ENCODE measurements around the gene SNAP47.

The SNAP47 gene

DNA sequence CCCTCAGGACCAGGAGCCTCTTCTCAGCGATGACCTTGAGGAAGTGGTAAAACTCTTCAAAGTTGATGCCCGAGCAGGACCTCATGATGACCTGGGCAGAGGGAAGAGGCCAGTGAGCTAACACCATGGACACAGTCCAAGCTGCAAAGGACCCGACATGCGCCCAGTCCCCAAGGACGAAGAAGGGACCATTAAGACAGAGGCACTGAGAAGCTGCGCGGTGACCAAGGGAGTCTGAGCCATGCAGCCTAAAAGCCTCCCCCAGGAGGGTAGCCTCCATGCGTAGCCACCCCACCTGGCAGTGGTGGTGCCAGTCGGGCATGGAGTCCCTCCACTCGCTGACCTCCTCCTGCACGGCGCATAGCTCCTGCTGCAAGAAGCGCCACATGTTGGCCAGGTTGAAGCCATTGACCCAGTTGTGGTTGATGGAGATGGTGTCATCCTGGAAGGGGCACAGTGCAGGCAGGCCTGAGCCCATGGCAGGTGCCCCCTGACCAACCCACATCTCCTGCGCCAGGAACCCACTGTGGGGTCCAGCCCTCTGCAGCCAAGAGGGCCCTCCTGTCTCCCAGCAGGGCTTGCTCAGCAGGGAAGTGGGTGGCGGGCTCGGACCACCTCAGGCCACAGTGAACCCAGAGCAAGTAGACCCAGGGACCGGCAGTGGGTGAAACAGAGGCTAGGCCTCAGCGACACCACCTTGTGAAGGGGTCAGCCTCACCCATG lies 2.5 kb upstream of the SNAP47 start:
- FAIRE-seq, result no peak

DNA sequence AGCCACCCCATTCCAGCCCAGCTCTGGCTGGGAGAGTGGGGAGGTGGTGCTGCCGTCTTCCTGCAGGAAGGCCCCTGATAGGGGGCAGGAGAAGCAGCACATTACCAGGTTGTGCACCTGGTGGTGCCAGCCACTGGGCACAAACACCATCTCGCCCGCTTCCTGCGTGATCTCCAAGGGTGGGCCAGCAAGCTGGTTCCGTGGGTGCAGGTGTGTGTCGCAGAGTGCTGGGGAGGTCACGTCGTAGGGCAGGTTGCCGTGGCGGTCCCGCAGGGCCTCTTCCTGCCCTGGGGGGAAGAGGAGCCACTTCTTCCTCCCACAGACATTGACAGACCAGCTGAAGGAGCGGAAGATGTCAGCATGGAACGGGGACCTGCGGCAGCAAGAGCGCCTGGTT lies 1.9 kb upstream of the SNAP47 start:
- FAIRE-seq, result no peak

DNA sequence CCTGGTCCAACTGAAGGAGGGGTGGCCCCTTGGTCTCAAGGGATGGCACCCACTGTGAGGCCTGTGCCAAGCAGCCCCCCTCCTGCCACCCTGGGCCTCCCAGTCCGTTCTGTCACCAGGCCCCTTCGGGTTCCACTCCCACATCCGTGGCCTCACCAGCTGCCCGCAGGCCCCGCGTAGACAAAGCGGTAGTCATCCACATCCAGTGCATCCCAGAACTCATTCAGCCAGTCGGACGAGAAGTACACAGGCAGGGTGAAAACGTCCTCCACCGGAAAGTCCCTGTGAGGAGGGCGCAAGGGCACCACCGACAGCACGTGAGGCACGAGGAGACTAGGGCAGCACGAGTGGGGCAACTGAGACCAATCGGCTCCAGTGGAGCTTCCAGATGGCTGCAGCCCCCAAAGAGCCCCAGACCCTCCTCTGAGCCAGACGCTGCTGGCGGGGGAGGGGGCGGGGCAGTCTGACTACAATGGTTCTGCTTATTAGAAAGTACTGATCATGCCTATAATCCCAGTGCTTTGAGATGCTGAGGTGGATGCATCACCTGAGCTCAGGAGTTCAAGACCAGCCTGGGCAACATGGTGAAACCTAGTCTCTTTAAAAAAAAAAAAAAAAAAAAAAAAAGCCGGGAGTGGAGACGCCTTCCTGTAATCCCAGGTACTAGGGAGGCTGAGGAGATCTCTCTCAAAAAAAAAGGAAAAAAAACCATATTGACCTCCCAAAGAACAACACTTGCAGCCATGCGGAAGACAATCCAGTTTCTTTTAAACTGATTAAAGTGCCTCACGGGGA lies 1.3 kb upstream of the SNAP47 start:
- FAIRE-seq, result no peak

DNA sequence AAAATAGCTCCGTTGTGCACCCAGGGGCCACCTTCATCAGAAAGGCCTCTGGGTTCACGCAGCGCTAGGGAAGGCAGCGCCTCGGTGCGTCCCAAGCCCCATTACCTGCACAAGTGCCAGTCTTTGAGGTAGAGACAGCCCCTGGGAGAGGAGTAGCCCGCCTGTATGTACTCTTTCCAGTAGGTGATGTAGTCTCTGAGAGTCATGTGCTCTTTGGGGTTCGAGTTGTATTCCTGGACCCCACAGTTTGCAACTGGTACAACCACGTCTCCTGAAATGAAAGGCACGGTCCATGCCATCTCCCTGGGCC lies 734 bp upstream of the SNAP47 start:
- no peak for FAIRE-seq

DNA sequence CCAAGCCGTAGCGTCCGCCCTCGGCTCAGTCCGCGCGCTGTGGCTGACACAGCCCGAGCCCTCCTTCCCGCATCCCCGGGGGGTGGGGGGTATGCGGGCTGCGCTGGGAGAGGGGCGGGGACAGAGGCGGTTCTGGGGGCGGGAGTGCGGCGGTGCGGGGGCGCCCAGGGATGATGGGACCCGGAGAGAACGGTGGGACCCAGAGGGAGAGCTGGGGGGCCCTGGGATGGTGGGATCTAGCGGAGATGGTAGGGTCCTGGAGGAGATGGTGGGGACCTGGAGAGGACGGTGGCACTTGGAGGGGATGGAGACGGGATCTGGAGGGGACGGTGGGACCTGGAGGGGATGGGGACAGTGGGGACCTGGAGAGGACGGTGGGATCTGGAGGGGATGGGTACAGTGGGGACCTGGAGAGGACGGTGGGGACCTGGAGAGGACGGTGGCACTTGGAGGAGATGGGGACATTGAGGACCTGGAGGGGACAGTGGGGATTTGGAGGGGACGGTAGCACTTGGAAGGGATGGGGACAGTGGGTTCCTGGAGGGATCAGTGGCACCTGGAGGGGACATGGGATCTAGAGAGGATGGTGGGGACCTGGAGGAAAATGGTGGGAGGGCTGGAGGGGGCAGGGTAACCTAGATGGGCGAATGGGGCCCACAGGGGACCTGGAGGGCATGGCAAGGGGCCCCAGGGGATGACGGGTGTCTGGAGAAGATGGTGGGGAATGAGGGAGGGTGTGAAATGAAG lies 477 bp downstream of the SNAP47 start:
- FAIRE-seq, result no peak

DNA sequence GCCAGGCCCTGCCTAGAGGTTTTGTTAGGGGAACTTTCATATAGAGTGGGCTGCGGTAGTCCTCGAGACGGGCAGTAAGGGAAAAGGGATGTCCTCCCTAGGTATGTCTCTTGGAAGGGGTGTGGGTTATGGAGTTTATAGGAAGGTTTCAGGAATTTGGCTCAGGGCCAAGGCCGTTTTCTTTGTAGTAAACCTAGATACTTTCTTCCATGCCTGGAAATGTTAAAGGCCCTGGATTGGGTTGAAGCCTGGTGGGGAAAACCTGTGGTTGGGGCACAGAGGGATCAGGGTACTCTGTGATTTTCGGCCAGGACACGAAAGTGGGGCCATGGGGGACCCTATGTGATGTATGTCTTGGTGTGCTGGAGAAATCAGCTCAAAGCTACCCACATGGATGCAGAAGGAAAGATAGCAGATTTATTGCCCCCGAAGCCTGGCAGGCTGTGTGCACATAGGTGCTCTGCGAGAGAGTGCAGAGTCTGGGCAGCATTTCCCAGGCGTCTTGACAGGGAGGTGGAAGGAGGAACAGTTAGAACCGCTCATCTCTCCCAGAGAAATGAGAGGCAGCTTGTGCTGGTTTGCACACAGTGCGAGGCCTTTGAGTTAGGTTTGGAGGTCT lies 1.7 kb downstream of the SNAP47 start:
- no peak for FAIRE-seq

DNA sequence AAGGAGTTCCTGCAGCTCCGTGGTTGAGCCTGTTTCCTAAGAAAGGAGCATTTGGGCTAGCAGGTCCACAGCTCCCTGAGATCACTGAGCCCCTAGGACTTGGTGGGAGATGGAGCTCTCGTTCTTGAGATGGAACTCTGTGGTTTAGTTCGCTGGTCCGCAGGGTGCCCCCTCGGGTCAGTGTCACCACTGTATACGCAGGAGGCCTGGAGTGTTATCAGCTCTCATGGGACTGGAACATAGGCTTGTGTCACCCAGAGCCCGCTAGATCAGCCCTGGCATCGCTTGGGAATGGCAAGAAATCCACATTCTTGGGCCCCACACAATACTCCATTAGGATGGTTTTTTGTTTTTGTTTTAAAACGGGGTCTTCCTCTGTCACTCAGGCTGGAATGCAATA lies 3.6 kb downstream of the SNAP47 start:
- FAIRE-seq, result no peak

DNA sequence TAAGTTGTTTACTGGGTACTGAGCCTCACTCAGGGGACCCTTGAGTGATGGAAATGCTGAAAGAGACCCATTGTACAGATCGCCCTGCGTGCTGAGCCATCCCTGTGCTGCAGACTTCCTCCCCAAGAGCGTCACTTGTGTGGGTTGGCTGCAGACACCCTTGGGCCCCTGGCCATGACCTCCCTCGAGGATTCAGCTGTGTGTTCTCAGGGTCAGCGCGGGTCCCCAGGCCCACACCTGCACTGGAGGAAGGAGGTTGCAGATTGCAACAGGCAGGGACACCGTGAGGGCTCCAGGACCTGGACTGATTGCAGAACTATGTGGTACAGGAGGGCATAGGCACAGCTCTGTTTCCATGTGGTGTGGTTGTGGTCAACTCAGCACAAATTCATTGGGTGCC lies 4.4 kb downstream of the SNAP47 start:
- FAIRE-seq, result no peak

DNA sequence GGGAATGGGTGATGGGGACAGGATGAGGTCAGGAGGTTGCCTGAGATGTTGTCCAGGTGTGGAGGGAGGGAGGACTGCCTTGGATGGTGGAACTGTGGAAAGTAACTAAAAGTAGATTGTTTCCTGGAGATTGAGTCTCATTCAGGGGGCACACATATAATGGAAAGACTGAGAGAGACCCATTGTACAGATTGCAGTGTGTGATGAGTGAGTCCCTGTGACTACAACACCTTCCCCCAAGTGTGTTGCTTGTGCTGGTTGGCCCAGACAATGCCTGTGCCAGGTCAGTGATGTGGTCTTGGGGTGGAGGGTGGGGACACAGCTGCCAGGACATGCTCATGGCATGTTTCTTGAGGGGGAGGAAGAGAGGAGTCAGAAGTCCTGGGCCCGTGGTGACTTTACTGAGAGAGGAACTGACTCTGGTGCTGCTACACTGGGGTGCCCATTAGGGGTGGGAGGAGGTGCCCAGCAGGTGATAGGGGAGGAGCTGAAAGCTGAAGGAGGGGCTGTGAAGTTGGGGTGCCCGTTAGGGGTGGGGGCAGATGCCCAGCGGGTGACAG lies 5.2 kb downstream of the SNAP47 start:
- no peak for FAIRE-seq

DNA sequence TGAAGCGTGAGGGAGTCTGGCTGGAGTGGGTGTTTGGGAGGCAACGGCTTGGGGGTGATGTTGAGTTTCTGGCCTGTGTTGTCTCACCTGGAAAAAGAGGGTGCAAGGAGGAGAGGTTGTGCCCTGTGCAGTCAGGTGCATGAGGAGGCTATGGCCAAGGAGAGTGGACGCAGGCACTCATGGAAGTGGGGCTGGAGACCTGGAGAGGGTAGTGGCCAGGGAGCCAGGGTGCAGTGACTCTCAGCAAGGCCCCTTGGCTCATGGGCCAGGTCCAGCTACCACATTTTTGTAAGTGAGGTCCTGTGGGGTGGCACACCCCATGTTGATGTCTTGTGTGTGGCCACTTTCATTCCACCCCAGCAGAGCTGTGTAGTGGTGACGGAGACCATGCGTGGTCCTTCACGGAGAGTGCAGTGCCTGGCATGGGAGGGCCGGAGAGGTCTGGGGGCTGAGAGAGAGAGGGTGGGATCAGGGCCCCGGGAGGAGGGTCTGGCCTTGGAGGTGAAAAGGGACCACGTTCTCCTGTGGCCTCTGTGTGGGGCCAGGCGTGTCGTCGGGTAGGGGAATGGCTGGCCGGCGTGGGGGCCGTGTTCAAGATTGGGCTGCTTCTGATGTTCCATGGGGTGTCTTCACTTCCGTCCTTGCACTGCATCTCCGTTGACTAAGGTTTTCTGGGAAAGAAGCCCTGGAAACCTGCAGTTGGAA lies 6.1 kb downstream of the SNAP47 start:
- no peak for FAIRE-seq

DNA sequence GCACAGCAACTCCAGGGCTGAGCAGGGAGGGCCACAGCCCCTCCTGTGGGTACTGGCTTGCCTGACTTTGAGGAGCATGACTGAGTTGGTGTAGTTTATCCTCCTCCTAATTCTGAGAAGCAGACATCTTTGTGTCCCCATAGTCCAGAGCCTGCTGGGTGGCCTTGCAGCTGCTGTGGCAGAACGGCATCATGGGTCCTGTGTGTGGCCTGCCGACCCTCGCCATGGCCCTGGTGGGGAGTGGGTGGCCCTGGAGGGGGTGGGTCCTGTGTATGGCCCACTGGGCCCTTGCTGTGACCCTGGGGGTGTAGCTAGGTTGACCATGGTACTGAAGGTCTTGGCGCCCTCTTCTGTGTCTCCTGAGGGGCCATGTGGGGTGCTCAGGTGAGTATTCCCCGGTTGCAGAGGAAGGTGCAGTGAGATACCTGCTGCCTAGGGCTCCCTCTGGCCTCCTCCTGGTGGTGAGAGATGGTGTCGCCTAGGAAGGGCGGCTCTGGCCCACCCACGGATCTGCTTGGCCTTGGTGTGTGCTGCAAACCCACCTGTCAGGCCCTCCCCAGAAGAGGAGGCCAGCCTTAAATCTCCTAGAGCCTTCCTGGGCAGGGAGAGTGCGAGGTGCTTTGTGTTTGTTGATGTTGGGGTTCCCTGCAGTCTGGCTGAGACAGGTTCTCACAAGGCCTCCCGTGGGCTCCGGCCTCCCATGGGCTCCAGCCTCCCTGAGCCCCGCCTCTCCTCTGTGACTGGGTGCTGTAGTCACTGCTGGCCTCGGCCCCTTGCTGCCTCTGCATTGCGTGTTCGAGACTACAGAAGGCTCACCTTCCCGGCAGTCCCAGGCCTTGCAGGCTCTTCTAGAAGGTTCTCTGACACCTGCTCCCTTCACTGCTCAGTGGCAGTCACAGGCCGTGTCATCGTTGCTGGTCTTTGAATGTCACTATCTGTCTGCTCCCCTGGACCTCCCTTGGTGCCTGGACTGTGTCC lies 7.8 kb downstream of the SNAP47 start:
- no peak for FAIRE-seq

DNA sequence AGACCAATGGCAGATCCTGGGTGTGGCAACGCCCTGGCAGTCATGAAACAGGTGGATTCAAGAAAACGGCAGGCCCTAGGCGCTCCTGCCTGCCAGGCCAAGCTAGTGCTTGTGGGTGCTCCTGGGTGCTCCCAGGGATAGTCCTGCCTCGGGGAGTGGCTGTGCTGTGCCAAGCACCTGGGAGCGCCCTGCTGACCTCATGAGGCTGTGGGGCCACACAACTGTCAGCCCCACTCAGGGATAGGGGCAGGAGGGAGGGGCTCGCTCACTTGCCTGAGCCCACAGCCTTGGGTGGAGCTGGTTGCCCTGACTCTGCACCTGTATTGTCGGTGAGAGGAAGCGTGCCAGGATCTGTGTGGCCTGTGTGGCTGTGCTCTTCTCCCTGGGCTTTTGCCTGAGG lies 9.4 kb downstream of the SNAP47 start:
- FAIRE-seq, result no peak

DNA sequence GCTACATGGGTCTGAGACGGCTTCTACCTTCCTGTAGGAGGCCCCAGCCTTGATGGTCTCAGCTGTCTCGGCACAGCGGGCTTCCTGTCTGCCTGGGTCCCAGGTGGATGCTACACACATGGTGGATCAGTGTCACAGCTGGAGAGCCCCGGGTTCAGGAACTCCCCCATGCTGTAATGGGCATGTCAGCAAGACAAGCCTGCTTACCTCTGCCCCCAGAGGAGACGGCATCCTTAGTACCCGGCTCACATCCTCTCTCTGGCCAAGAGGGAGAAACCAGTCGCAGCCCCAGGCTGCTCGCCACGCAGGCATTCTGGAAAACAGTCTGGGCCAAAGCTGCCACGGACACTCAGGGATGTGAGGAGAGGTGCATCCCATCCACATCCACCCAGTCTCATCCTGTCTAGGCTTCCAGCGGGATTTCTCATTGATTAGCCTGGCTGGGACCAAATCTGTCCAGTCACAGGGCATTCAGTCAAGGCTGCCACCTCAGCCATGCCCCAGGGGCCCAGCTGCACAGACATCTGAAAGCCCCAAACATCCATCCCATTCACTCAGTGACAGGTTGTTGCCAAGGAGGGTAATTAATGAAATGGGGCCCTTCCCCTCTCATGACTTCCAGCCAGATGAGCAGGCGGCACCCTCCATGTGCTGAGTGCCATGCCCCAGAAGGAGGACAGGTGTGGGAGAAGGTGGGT lies 10.5 kb downstream of the SNAP47 start:
- FAIRE-seq, result no peak

DNA sequence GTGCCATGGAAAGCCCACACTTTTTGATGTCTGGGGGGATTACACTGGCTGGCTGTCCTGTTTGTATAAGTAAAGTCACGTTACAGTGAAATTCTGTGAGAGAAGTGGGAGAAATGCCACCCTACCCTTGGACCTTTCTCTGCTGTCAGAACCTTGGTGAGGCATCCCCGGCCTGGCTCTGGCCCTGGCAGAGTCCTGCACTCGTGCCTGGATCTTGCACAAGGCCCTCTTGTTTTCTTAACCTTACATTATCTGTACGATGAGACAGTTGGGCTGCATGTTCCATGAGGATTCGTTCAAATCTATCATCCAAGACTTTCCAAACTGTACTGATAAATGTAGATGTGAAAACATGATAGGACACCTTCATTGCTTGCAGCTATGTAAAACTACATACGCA lies 11.4 kb downstream of the SNAP47 start:
- no peak for FAIRE-seq

DNA sequence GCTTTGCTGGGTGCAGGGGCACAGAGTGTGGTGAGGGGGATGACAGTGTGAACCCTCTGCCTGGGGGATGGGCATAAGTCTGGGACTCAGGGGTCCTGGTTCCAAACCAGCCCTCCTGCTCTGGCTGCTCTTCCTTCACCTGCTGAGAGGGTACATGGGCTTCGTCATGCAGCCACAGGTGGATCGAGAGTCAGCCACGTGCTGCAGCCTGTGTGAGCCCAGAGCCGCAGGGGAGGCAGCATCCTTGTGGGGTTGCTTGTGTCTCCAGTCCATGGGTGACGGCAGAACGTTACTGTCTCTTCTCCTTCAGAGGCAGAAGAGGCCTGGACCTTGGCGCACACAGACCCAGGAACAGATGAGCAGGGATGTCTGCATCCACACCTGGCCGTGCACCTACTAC lies 12.1 kb downstream of the SNAP47 start:
- no peak for FAIRE-seq

DNA sequence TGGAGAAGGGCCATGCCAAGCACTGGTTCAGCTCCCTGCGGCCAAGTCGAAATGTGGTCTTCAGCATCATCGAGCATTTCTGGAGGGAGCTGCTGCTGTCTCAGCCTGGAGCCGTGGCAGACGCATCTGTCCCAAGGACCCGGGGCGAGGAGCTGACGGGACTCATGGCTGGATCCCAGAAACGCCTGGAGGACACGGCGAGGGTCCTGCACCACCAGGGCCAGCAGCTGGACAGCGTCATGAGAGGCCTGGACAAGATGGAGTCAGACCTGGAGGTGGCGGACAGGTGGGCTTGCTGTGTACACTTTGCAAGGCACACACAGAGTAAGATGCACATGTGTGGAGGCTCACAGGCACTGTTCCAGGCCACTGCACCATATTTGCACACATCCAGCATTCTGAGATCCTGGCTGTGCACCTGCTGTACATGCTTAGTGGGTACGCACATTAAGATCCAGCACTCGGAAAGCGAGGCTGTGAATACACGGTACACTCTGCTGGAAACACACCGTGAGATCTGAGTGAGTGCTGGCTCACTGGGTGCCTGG lies 12.8 kb downstream of the SNAP47 start:
- FAIRE-seq, result no peak

DNA sequence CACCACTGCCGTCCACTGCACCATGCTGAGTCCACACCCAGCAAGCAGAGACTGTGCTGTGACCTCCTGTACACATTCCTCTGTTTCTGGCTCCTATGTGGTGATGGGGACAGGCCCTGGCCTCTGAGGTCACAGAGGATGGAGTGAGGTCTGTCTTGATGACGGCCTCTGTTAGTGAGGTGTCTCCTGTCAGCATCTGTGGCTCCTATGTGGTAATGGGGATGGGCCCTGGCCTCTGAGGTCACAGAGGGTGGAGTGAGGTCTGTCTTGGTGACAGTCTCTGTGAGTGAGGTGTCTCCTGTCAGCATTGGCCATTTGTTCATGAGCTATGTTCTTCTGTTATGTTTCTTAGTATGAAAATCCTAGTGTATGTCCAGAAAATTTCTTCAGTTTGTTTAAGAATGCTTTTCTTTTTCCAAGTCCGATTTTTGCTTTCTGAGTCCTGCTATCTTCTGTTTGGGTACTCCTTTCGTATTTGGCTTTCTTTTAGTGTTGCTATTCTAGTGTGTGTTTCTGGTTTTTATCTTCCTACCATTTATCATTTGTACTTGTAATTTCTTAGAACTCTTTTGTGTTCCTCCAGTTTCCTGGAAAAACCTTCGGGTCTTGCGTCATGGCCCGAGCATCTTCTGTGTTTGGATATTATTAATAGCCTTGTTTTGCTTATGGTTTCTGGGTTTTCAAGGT lies 13.4 kb downstream of the SNAP47 start:
- no peak for FAIRE-seq

DNA sequence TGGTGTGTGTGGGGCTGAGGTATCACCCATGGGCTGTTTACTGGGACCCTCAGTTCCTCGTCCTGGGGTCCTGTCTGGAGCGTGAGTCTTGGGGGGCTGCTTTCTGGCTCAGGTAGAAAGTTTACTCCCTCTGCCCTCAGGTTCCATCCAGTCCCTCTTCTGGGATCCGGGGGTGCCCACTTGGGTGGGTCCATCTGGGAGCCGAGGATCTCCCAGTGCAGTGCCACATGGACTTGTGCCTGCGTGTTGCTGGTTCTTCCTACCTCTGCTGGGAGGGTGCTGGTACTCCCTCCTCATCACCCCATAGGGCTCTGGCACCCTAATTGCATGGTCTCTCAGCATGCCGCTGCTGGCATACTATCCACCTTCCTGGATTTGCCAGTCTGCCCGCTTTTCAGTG lies 14.0 kb downstream of the SNAP47 start:
- no peak for FAIRE-seq

DNA sequence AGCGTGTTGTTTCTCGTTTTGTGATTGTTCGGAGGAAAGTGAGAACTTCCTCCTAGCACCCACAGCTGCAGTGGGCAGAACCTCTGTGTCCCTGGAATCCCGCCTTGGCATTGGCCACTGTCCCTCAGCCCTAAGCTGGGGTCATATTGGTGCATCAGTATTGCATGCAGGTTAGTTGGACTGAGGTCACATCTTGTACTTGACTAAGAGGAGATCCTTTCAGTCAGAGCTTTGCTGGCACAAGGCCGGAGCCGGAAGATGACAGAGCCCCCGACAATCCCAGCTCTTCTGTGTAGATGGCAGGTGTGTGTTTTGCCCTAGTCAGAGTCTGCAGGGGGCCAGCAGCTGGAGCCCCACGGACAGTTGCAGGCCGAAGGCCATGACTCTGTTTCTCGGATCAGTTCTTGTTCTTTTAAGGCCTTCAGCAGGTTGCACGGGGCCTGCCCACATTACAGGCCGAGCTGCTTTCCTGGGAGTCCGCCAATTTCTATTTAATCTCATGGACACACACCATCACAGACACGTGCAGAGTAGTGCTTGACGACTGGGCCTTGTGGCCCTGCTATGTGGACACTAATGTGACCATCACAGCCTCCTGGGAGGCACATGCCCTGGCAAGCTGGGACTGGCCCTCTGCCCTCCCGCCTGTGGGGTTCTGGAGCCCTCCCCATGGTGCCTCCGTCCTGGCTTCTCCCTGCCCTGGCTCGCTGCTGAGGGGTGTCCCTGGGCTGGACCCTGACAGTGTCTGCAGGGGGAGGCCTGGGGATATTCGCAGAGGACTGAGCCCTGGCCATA lies 14.9 kb downstream of the SNAP47 start:
- no peak for FAIRE-seq
